Measurements from ENCODE around the gene PLCXD1. TPM values are rescaled to one million over a fixed set of nuclear protein-coding genes. Genes with fewer than 3 reads are reported as not detected.
"Not testable (repeated sequence)": the region's sequence is repeated elsewhere in the genome, so short reads cannot be mapped to it uniquely, and the experiment has no call there.

The PLCXD1 gene
- total and polyA plus RNA-seq, 7 donors: 2.5 to 29.8 (median 5.1) TPM

- Histone ChIP-seq H3K27me3 (peaks cover 2 to 14% (median 13%) of the 10 kb centered on the region in 3 donors), H3K9me3 (no peaks in the 10 kb centered on the region), H3K27ac (peak within 1 kb of the TSS; percentile 90 to 98 (median 96)), H3K4me1 (peaks cover 0 to 38% (median 27%) of the 10 kb centered on the region in 4 donors), H3K36me3 (peaks cover 6 to 20% (median 10%) of the 10 kb centered on the region in 4 donors), H3K4me3 (peak within 1 kb of the TSS; percentile 71 to 91 (median 83))
- intact Hi-C loops (cut with DNase I): loop anchor here (1.0 to 5.0 kb wide), 3 partner anchors 36 to 1133 kb away; partner anchors contain the start of gene ASMTL
- peak; percentile 100 for DNase-seq
- 0% methylated on average over 97 of the region's 97 CpGs for whole genome bisulfite sequencing, 2 donors
- TF ChIP-seq POLR2AphosphoS5 (IDR thresholded peaks at IDR 0.05): peak; percentile 23 to 77 (median 62)
- TF ChIP-seq POLR2A (IDR thresholded peaks at IDR 0.05): peak; percentile 20 to 30
- TF ChIP-seq CTCF (IDR thresholded peaks at IDR 0.05): no peak
- TF ChIP-seq EP300 (IDR thresholded peaks at IDR 0.05): no peak
Measured at GRCh38 chrX:318739-319578, 37.8 kb downstream of the PLCXD1 start, which contains the start of gene GTPBP6. GTPBP6 (minus strand) TSS chrX:318796; CDS start chrX:318787, 9 bp downstream.

DNA sequence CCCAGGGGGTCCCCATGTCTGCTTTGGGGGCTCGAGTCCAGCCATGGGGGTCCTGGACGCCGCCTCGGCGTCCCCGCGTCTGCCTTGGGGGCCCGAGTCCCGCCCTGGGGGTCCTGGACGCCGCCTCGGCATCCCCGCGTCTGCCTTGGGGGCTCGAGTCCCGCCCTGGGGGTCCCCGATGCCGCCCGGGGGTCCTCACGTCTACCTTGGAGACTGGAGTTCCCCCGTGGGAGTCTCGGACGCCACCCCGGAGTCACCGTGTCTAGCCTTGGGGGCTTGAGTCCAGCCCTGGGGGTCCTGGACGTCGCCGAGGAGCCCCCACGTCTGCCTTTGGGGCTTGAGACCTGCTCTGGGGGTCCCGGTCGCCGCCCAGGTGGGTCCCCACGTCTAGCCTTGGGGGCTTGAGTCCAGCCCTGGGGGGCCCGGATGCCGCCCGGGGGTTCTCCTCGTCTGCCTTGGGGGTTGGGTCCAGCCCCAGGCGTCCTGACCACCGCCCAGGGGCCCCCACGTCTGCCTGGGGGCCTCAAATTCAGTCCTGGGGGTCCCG is 38.5 kb downstream of the PLCXD1 start:
- TF ChIP-seq POLR2AphosphoS5 (IDR thresholded peaks at IDR 0.05) (no peak), CTCF (IDR thresholded peaks at IDR 0.05) (no peak), EP300 (IDR thresholded peaks at IDR 0.05) (no peak), POLR2A (IDR thresholded peaks at IDR 0.05) (no peak)
- no peaks in the 10 kb centered on the region for H3K9me3 ChIP-seq
- peak overlapping the region; percentile 78 to 97 (median 88) for H3K27ac ChIP-seq
- H3K4me1 ChIP-seq: peaks cover 0 to 40% (median 27%) of the 10 kb centered on the region in 4 donors
- intact Hi-C loops (cut with DNase I): loop anchor here (2.0 to 5.0 kb wide), 2 partner anchors 37 to 1133 kb away; partner anchors contain the start of gene ASMTL
- H3K4me3 ChIP-seq: peak overlapping the region; percentile 71 to 91 (median 82)
- H3K27me3 ChIP-seq: peaks cover 5 to 20% (median 16%) of the 10 kb centered on the region in 3 donors
- peaks cover 6 to 13% (median 7%) of the 10 kb centered on the region in 4 donors for H3K36me3 ChIP-seq
- DNase-seq: no peak
- 1% methylated on average over 41 of the region's 41 CpGs for WGBS, 2 donors

- H3K27ac ChIP-seq: peak overlapping the region; percentile 78 to 97 (median 88)
- peaks cover 0 to 7% (median under 1%) of the 10 kb centered on the region in 4 donors for H3K36me3 ChIP-seq
- intact Hi-C loops (cut with DNase I): no loop called here
Measured at GRCh38 chrX:320126-320783, 39.1 kb downstream of the PLCXD1 start.

GRCh38 chrX:323721-324628 is 42.8 kb downstream of the PLCXD1 start:
- intact Hi-C loops (cut with DNase I): no loop called here
- peaks cover 5 to 46% (median 16%) of the 10 kb centered on the region in 3 donors for H3K27me3 ChIP-seq

More at GRCh38 chrX:320126-320783, 39.1 kb downstream of the PLCXD1 start:
- TF ChIP-seq POLR2A (IDR thresholded peaks at IDR 0.05): no peak
- peak; percentile 76 for DNase-seq
- Histone ChIP-seq H3K27me3 (peaks cover 5 to 27% (median 16%) of the 10 kb centered on the region in 3 donors), H3K9me3 (no peaks in the 10 kb centered on the region), H3K4me1 (peaks cover 0 to 40% (median 27%) of the 10 kb centered on the region in 4 donors), H3K4me3 (peak overlapping the region; percentile 71 to 91 (median 82))
- 2 to 6% methylated on average over 24 of the region's 24 CpGs for WGBS, 2 donors

GRCh38 chrX:324664-325063 is 43.5 kb downstream of the PLCXD1 start:
- H3K36me3 ChIP-seq; H3K4me3 ChIP-seq; H3K27ac ChIP-seq; intact Hi-C loops (cut with DNase I); H3K9me3 ChIP-seq: not testable (repeated sequence)
- Histone ChIP-seq H3K4me1 (peaks cover 0 to 16% (median 14%) of the 10 kb centered on the region in 4 donors), H3K27me3 (peaks cover 5 to 49% (median 13%) of the 10 kb centered on the region in 3 donors)
- DNase-seq: peak; percentile 60
- WGBS, 2 donors: 49 to 85% methylated on average over 14 of the region's 14 CpGs

More at GRCh38 chrX:323721-324628, 42.8 kb downstream of the PLCXD1 start:
- no peak for TF ChIP-seq EP300 (IDR thresholded peaks at IDR 0.05)
- 59 to 82% methylated on average over 38 of the region's 38 CpGs for WGBS, 2 donors
- Histone ChIP-seq H3K27ac (no peak overlapping the region), H3K4me1 (peaks cover 0 to 22% (median 17%) of the 10 kb centered on the region in 4 donors), H3K4me3 (no peak overlapping the region), H3K9me3 (no peaks in the 10 kb centered on the region), H3K36me3 (no peaks in the 10 kb centered on the region)
- peak; percentile 57 for DNase-seq
